22Rv1 (cell line): Measurements from ENCODE around the gene PLEKHJ1.

Experiments
- CTCF ChIP-seq: fragments of 450-650 bp; IDR thresholded peaks from 2 replicates; pipeline ENCODE4 v1.5.1; 2017; ENCODE audit warnings: mild to moderate bottlenecking
- ZFX ChIP-seq: fragments of 450-650 bp; IDR thresholded peaks from 2 replicates; pipeline ENCODE4 v1.6.1; 2017; ENCODE audit warnings: antibody characterized with exemption, borderline replicate concordance

- TF ChIP-seq CTCF (no peak), ZFX (no peak)
Measured at GRCh38 chr19:2237869-2238153, 1.7 kb upstream of the PLEKHJ1 start.
